SHP77 treated with DMSO at 0.1 percent for 48 hours (cell line): ENCODE results near the gene TP53.

Experiments
- DNase-seq: peaks from one replicate; lab custom pipeline; 2025; lab: John Stamatoyannopoulos, UW

Gene TP53

GRCh38 chr17:7706631-7707354 is 19.5 kb upstream of the TP53 start:
- DNase-seq: no peak

DNA sequence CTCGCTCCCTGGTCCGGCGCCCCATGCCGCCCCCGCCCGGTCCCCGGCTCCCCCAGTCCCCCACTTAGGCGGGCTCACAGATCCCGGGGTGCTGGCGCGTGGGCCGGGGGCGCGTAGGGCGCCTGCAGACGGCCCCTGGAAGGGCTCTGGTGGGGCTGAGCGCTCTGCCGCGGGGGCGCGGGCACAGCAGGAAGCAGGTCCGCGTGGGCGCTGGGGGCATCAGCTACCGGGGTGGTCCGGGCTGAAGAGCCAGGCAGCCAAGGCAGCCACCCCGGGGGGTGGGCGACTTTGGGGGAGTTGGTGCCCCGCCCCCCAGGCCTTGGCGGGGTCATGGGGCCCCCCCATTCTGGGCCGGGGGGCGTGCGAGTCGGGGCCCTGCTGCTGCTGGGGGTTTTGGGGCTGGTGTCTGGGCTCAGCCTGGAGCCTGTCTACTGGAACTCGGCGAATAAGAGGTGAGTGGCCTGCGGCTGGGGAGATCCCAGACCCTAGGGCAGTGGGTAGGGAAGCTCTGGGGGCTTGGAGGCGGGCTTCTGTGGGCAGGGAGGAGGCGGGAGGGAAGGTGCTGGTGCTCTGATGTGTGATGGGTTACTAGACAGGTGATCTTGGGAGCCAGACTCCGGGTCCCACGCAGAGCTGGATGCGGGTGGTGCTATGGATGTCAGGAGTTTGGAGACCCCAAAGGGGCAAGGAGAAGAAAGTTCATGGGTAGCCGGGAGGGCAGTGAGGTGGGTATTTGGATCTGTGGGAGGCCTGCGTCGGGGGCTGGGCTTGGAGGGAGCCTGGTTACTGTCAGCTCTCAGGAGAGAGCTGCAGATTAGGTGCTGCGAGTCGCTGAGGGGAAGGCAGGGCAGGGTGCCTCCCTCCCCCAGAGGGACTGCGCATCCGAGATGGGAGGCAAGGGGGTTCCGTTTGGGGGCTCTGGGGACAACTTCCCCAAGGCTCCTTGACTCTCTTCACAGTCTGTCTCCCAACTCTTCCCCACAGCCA is 18.3 kb upstream of the TP53 start:
- no peak for DNase-seq

DNA sequence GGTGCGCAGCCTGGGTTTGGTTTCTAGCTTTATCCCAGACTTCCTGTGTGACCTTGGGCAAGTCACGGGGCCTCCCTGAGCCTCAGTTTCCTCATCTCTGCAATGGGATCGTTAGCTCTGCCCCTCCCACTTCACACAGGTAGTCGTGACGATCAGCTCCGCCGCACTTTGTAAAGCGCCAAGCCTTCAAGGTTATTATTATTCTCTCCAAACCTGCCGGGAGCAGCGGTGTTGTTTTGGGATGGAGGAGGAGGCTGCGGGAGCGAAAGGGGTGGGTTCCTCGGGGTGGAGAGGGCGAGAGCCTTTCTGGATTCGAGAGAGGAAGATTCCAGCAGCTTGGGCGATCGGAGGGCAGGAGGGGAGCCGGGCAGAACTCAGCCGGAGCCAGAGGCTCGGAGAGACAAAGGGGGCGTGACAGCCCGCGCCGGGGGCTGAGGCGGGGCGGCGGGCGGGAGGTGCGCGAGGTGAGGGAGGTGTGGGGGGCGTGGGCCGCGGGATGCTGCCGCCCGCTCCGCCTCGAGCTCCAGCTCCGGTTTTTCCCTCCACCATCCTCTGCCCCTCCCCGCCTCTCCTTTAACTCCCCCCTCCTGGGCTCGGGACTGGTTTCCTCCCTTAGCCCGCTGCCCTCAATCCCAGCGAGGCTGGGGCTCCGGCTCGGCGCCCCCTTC is 17.4 kb upstream of the TP53 start, which contains the start of gene EFNB3:
Gene EFNB3, plus strand, starts transcription at position 602 of the 668 bp plus-strand sequence. CDS start 397 bp downstream, outside the sequence.
- peak; percentile 40 for DNase-seq

GRCh38 chr17:7703584-7704479 is 16.5 kb upstream of the TP53 start:
- DNase-seq: peak; percentile 11

DNA sequence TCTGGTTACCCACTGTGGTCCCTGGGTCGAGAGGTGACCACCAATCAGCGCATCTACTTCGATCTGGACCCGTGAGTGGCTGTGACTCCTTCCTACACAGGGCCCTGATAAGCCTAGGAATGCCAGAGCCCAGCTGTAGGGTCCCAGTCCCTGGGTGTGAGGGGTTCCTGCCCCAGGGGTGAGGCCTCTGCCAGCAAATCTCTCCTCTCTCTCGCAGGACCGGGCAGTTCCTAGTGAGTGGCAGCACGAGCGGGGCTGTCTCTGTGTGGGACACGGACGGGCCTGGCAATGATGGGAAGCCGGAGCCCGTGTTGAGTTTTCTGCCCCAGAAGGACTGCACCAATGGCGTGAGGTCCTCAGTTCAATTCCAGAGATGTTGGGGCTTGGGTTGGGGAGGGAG is 15.5 kb upstream of the TP53 start:
- DNase-seq: no peak

DNA sequence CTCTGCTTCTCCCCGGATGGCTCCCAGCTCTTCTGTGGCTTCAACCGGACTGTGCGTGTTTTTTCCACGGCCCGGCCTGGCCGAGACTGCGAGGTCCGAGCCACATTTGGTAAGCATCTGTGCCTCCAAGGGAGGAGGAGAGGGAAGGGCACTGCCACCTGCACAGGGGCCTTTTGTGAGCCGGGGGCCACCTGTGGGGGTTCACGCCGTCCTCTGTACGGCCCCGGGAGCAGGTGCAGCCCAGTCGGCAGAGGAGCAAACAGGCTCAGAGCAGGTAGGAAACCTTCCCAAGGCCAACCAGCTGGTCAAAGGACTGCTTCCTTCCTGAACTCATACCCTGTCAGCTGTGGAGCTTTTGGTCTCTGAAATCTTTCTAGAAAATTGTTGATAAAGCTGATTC is 14.4 kb upstream of the TP53 start:
- no peak for DNase-seq

- DNase-seq: no peak
These were observed 13.2 kb upstream of the TP53 start for GRCh38 chr17:7700510-7700909.

DNA sequence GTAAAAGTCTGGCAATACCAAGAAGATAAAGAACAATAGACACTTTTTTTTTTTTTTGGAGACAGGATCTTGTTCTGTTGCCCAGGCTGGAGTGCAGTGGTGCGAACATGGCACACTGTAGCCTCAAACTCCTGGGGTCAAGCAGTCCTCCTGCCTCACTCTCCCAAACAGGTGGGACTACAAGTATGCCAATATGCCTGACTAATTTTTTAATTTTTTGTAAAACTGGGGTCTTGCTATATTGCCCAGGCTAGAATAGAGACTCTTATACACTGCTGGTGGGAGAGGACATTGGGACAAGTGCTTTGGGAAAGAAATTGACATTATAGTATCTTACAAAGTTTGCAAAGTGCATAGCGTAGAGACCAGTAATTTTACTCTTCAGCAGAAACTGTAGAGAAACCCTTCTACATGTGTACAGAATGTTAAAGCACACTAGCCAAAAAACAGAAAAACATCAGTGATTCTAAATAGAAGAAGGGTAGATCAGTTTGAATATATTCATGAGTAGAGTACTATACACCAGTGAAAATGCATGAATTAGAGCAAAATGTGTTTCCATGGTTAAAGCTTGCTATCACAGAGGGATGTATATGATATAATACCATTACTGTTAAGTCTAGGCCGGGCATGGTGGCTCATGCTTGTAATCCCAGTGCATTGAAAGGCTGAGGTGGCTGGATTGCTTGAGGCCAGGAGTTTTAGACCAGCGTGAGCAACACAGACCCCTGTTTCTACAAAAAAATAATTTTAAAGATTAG is 10.7 kb upstream of the TP53 start:
- no peak for DNase-seq

GRCh38 chr17:7695586-7695985 is 8.3 kb upstream of the TP53 start:
- no peak for DNase-seq

- no peak for DNase-seq
These were observed 1.6 kb upstream of the TP53 start for GRCh38 chr17:7688808-7689316.

DNA sequence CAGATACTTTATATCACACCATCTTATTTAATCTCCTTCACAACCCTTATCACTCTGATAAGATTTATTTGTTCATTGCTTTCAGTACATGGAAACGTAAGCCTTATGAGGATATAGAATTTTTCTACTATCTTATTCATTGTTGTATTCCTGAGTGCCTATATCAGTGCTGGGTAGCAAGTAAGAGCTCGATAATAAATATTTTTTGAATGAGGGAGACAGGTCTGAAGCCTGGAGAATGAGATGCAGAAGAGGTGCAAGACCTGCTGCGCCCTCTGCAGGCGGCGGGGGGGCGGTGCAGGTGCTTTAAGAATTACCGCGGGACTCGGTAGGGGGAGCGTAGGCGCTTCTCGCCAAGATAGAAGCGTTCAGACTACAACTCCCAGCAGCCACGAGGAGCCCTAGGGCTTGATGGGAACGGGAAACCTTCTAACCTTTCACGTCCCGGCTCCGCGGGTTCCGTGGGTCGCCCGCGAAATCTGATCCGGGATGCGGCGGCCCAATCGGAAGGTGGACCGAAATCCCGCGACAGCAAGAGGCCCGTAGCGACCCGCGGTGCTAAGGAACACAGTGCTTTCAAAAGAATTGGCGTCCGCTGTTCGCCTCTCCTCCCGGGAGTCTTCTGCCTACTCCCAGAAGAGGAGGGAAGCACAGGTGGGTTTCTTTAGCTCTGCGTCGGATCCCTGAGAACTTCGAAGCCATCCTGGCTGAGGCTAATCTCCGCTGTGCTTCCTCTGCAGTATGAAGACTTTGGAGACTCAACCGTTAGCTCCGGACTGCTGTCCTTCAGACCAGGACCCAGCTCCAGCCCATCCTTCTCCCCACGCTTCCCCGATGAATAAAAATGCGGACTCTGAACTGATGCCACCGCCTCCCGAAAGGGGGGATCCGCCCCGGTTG is 868 bp upstream of the TP53 start, which contains the start of gene WRAP53:
Gene WRAP53, plus strand, starts transcription at position 570 of the 900 bp plus-strand sequence. Its CDS starts 172 bp downstream, at position 742.
- peak; percentile 98 for DNase-seq

DNA sequence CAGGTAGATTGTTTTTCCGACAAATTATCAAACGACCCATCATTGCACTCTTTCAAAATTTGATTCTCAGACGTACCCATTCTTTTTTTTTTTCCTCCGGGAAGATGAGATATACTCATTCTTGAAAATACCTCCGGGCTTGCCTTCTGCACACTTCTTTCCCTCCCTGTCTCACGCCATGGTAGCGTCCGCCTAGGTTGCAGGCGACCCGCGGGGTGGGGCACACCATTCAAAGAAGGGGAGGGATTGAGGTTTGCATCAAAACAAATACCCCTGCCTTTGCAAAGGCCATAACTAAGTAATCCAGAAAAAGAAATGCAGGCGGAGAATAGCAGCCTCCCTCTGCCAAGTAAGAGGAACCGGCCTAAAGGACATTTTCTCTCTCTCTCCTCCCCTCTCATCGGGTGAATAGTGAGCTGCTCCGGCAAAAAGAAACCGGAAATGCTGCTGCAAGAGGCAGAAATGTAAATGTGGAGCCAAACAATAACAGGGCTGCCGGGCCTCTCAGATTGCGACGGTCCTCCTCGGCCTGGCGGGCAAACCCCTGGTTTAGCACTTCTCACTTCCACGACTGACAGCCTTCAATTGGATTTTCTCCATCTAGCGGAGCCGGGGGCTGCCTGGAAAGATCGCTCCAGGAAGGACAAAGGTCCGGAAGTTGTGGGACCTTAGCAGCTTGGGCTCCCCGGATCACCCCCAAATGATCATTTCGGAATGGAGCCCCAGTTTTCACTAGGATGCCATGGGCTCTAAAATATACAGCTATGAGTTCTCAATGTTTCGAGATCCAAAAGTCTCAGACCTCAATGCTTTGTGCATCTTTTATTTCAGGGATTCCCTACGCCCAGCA is 843 bp downstream of the TP53 start:
- DNase-seq: peak; percentile 97

- peak; percentile 94 for DNase-seq
These were observed 1.6 kb downstream of the TP53 start for GRCh38 chr17:7685533-7686221.

DNA sequence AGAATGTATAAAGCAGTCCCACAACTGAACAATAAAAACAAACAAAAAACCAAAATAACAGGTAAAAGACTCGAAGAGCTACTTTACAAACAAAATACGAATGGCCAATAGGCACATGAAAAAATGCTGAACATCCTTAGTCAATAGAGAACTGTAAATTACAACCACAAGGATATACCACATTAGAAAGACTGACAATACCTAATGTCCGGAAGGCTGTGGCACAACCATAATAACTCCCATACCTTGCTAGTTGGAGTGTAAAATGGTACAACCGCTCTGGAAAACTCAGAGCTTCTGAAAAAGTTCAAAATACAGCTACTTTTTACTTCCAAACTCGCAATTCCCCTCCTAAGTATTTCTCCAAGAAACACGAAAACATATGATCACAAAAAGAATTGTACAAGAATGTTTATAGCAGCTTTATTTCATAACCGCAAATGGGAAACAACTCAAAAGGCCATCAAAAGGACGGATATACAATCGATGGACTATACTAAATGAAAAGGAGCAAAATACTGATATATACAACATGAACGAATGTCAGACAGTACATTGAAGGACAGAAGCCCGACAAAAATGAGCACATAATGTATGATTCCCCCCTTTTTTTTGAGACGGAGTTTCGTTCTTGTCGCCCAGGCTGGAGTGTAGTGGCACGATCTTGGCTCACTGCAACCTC is 2.3 kb downstream of the TP53 start:
- no peak for DNase-seq

DNA sequence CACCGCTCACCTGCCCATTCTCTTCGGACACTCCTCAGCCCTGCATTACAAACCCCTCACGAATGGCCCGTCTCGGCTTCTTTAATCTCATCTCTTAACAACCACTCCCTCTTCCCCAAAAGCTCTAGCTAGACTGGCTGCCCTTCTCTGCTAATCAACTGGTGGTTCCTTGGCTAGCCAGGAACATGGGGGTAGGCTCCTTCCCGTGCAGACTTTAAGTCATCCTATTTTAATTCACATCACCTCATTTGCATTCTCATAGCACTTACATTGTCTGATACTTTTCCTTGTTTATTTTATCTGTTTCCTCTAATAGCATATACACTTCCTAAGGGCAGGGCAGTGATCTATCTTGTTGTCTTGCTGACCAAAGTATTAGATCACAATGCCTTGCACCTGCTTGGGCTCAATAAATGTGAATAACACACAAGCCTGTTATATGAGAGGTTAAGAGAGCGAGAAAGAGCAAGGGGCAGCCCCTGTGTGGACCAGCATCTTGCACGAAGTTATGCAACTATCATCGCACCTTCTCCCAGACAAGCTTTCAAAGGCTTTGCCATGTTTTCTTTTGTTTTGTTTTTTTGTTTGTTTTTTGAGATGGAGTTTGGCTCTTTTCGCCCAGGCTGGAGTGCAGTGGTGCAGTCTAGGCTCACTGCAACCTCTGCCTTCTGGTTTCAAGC is 9.8 kb downstream of the TP53 start:
- no peak for DNase-seq

DNA sequence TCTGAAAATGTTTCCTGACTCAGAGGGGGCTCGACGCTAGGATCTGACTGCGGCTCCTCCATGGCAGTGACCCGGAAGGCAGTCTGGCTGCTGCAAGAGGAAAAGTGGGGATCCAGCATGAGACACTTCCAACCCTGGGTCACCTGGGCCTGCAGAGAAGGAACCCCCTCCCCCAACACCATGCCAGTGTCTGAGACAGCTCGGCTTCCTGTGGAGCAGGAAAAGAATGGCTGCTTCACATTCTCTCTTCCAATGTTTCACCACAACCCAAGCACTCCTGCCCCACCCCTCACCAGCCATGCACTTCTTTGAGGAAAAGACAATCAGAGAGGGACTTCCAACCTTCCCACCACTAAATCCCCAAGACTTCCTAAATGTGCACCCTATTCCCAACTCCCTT is 10.8 kb downstream of the TP53 start:
- DNase-seq: no peak
